Medulla oblongata (tissue), 1 donor: ENCODE data around the gene CDCA4.

ENCODE experiments used
- DNase-seq: peaks from one replicate; pipeline ENCODE4 v3.0.0-alpha.2; 2015; ENCODE audit errors: extremely low spot score

Gene CDCA4

GRCh38 chr14:105013150-105013785, 7.6 kb downstream of the CDCA4 start:
- peak; percentile 47 for DNase-seq

GRCh38 chr14:105012171-105012985, 8.5 kb downstream of the CDCA4 start:
- no peak for DNase-seq

- no peak for DNase-seq
Measured at GRCh38 chr14:105011312-105011990, 9.4 kb downstream of the CDCA4 start.

GRCh38 chr14:105010891-105011291, 10.0 kb downstream of the CDCA4 start:
- no peak for DNase-seq

GRCh38 chr14:105010106-105010505, 10.8 kb downstream of the CDCA4 start:
- DNase-seq = no peak

DNA sequence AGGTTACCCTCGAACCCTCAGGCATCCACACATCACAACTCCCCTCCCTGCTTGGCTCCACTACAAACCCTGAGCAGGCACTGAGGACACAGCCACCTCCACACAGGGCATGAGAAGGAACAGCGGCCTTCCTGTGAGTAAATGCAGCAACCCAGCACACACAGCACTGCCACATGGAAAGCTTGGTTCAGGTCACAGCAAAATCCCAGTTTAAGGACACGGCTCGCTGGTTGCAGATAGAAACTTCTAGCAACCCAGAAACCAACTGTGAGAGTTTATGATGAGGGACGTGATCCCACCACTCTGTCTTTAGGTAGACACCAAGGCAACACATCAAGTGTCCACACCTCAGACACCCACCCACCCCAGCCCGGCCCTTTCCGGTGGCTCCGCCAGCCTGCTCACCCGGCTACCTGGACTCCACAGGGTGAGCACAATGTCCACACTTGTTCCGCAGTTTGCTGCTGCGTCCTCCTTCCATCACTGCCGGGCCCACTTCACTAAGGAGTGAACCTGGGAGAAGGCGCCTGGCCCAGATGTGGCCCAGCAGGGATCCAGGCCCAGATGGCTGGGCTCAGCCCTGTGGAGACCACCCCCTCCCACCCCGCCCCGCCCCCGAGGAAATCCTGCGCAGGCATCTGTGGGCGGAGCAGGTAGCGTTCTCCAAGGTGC, 13.2 kb downstream of the CDCA4 start:
- no peak for DNase-seq

GRCh38 chr14:105006831-105007592, 13.9 kb downstream of the CDCA4 start:
- DNase-seq = no peak

- DNase-seq = no peak
Measured at GRCh38 chr14:105005929-105006830, 14.7 kb downstream of the CDCA4 start.

DNA sequence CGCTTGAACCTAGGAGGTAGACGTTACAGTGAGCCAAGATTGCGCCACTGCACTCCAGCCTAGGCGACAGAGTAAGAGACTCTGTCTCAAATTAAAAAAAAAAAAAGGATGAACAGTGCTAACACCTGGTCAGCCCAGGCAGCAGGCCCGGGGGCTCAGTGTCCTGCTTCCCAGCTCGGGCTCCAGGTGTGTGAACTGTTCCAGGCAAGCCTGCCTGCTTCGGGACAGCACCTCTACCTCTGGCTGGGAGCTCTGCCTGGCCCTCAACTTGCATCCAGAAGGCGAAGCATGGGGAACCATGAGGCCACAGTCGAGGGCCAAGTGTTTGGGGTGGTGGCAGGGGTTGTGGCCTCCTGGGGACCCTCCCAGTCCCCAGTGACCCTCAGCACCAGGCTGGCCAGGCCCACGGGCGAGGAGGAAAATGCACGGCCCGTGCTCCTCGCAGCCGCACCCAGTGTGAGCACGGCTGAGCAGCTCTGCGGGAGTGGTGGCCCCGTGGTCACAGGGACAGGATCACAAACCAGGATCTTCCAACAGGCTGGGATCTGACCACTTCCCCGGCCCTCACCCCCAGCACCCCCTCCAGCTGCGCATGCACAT, 15.5 kb downstream of the CDCA4 start:
- DNase-seq = no peak

- no peak for DNase-seq
Measured at GRCh38 chr14:104999361-104999760, 21.5 kb downstream of the CDCA4 start.

DNA sequence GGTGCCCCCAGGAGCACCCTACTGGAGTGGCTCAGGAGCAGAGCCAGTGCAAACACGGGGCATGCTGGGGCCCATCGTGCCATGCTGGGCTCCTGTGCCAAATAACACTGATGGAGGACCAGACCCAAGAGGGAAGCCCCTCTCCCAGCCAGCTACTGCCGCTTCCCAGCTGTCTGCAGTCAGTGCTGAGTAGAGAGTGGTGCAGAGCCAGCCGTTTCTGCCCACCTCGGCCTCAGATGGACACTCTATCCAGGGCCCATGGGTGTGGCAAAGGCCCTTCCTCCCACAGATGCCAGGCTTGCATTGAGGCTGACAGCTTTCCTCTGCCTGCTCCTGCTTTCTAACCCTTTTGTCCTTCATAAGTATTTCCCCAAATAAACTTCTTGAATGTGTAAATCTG, 22.1 kb downstream of the CDCA4 start:
- no peak for DNase-seq

GRCh38 chr14:104996483-104996882, 24.4 kb downstream of the CDCA4 start:
- DNase-seq = no peak

DNA sequence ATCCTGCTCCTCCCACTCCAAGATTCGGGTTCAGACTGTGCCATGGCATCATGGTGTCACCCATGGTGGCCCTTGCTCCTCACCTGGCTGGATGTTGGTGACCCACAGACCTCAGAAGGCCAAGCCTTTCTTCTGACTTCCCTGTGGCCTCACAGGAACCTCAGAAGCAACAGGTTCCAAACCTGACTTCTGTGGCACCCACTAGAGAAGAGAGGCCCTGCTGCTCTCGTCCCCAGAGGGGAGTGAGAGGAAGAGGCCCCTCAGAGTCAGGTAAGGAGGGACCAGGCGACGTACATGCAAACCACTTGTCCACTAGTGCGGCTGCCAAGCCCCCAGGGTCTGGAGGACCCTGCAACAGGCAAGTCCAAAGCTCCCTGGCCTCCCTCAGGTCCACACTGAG, 24.9 kb downstream of the CDCA4 start:
- DNase-seq = no peak

DNA sequence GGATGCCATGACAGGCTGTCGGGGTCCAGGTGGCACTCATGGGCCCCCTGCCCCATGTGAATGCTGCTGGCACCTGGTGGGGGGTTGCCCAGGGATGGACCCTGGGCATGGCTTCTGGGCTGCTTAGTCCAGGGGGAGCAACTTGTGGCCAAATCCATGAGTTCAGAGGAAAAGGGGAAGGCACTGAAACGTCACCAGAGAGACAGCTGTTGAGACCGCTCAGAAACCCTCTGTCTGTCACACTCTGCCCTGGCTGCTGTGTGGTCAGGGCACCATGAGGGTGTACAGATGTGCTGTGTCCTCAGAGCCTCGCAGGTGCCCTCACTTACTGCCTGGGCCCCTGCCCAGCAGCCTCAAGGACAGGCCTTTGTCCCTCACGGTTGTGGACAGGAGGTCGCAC, 25.9 kb downstream of the CDCA4 start:
- no peak for DNase-seq

DNA sequence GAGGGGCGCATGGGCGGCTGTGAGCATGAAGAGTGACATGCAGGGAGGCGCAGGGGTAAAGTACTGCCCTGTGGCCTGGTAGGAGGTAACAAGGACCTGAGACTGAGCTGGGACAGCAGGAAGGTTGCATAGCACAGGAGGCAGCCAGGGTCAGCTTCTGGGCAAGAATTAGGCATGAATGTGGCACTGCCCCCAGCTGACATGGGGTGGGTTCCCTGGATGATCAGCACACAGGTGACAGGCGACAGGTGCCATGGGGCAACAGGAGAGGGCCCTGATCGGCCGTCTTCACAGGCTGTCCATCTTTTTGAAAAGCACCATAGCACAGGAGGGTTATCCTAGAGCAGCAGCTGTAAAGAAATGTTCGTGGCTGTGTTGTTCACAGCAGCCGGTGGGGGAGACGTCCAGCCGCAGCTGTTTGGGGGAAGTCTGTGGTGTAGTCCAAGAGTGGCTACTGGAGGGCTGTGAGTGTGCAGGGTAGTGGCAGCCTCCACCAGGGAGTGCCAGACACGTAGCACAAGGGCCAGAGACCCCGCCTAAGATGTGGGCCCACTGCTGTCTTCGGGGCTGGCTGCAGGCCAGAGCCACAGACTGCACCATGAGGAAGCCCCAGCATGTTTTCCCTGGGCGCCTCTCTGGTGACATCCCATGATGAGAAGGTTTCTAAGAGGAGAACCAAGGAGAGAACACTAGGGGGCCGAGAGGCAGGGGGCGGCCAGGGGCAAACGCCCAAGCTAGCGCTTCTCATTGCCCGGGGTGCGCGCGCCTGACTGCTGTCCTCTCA, 26.9 kb downstream of the CDCA4 start:
- no peak for DNase-seq

DNA sequence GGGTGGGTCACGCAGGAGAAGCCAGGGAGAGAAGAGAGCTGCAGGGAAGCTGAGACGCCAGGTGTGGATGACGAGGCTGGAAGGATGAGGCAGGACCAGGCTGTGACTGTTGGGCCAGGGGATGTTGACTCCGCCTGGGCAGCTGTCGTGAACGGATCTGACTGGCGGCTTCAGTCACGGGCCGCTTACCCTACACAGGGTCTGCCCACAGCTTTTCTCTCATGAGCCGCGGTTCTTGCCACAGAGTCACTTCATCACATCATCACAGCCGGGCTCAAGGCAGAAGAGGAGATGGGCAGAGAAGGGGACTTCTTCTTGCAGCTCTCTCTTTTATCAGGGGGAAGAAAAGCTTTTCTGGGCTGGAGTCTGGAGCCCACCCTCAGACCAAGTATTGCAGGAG, 27.6 kb downstream of the CDCA4 start:
- DNase-seq = no peak

- no peak for DNase-seq
Measured at GRCh38 chr14:104992501-104992900, 28.4 kb downstream of the CDCA4 start.

DNA sequence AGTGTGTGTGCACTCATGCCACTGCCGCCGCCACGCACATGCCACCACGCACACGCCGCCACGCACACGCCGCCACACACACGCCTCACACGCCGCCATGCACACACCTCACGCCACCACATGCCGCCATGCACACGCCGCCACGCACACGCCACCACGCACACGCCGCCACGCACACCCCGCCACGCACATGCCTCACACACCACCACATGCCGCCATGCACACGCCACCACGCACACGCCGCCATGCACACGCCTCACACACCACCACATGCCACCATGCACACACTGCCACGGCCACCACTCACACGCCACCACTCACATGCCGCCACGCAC, 29.0 kb downstream of the CDCA4 start:
- DNase-seq = no peak

- DNase-seq = no peak
Measured at GRCh38 chr14:104989951-104990303, 31.0 kb downstream of the CDCA4 start.
